Activated CD8-positive, alpha-beta T cell treated with anti-CD3 and anti-CD28 coated beads for 36 hours (primary cell): ENCODE results near the gene CDC42BPB. TPM values are rescaled to one million over a fixed set of nuclear protein-coding genes. Genes with fewer than 3 reads are reported as not detected.

Experiments
- ATAC-seq: fragments of 200-7000 bp; cut with Tn5 transposase; one replicate; pipeline ENCODE4 v1.10.0; 2021; ENCODE audit warnings: mild to moderate bottlenecking, moderate library complexity
- CTCF ChIA-PET: fragments of 350-600 bp; sonication (Branson Sonifier 250); formaldehyde crosslinking; loops from one replicate; lab custom pipeline; 2021; ENCODE audit warnings: antibody characterized with exemption; lab: Charles Lee
- POLR2A ChIA-PET: fragments of 350-600 bp; sonication (Branson Sonifier 250); formaldehyde crosslinking; loops from one replicate; lab custom pipeline; 2021; ENCODE audit warnings: antibody characterized with exemption; lab: Charles Lee
- DNase-seq: peaks from one replicate; pipeline ENCODE4 v3.0.0-alpha.2; 2020
- H3K27ac Mint-ChIP-seq: one replicate; pipeline ENCODE4 v1.8.0; 2021; ENCODE audit warnings: mild to moderate bottlenecking, mixed read lengths
- H3K27me3 Mint-ChIP-seq: one replicate; pipeline ENCODE4 v1.8.0; 2021; ENCODE audit warnings: mixed read lengths
- H3K36me3 Mint-ChIP-seq: one replicate; pipeline ENCODE4 v1.8.0; 2021; ENCODE audit warnings: low read depth, mixed read lengths
- H3K4me1 Mint-ChIP-seq: one replicate; pipeline ENCODE4 v1.8.0; 2021; ENCODE audit warnings: low read depth, mixed read lengths
- H3K4me3 Mint-ChIP-seq: one replicate; pipeline ENCODE4 v1.8.0; 2021; ENCODE audit warnings: mild to moderate bottlenecking, moderate library complexity, mixed read lengths
- H3K9me3 Mint-ChIP-seq: one replicate; pipeline ENCODE4 v1.8.0; 2021; ENCODE audit warnings: mixed read lengths
- CTCF ChIP-seq: fragments of 200-600 bp; IDR thresholded peaks from one replicate; pipeline ENCODE4 v1.8.0; 2022; ENCODE audit warnings: antibody characterized with exemption, mild to moderate bottlenecking
- intact Hi-C: fragments of 100-400 bp; cut with micrococcal nuclease; formaldehyde crosslinking; loops from one replicate; pipeline ENCODE4 v1.10.0; 2022
- total RNA-seq, 2 experiments: library from RNA; stranded (reverse); gene quantifications; one replicate each; pipeline ENCODE4 v1.2.3, GENCODE V29; 2021

Gene CDC42BPB
- total RNA-seq, 2 experiments from 2014 or later = 0.72 to 0.96 TPM

GRCh38 chr14:102930138-102930752, 127.1 kb downstream of the CDC42BPB start:
- no peak for TF ChIP-seq CTCF
- H3K9me3 Mint-ChIP-seq = no peaks in the 10 kb centered on the region
- CTCF ChIA-PET = interaction anchor here (1.1 kb wide), 2 partner anchors 8 to 12 kb away, joined by 3 read pairs; partner anchors contain the start of gene AMN
- POLR2A ChIA-PET = interaction anchor here (1.0 kb wide), 1 partner anchor 221 kb away, joined by 3 read pairs; no protein-coding TSS in a partner anchor
- no peak overlapping the region for H3K27ac Mint-ChIP-seq
- intact Hi-C loops = no loop called here
- peaks cover 3% of the 10 kb centered on the region for H3K4me1 Mint-ChIP-seq
- no peaks in the 10 kb centered on the region for H3K36me3 Mint-ChIP-seq
- H3K4me3 Mint-ChIP-seq = no peak overlapping the region
- no peak for DNase-seq
- ATAC-seq = no peak
- H3K27me3 Mint-ChIP-seq = peaks cover 19% of the 10 kb centered on the region

- H3K27ac Mint-ChIP-seq = no peak overlapping the region
- DNase-seq = no peak
- H3K4me3 Mint-ChIP-seq = no peak overlapping the region
- ChIA-PET POLR2A (no interaction called here), CTCF (no interaction called here)
- peaks cover 20% of the 10 kb centered on the region for H3K27me3 Mint-ChIP-seq
- no peak for ATAC-seq
- no peak for TF ChIP-seq CTCF
- intact Hi-C loops = no loop called here
- no peaks in the 10 kb centered on the region for H3K36me3 Mint-ChIP-seq
- H3K9me3 Mint-ChIP-seq = no peaks in the 10 kb centered on the region
- H3K4me1 Mint-ChIP-seq = peaks cover 3% of the 10 kb centered on the region
These were observed 127.9 kb downstream of the CDC42BPB start for GRCh38 chr14:102929241-102930137.

- peak; percentile 95 for ATAC-seq
- intact Hi-C loops = no loop called here
- POLR2A ChIA-PET = no interaction called here
- Mint-ChIP-seq H3K4me1 (peaks cover 7% of the 10 kb centered on the region), H3K4me3 (peak overlapping the region; percentile 57), H3K27ac (no peak overlapping the region), H3K27me3 (peaks cover 26% of the 10 kb centered on the region), H3K36me3 (no peaks in the 10 kb centered on the region), H3K9me3 (no peaks in the 10 kb centered on the region)
- TF ChIP-seq CTCF = no peak
- CTCF ChIA-PET = interaction anchor here (1.1 kb wide), 1 partner anchor 234 kb away, joined by 3 read pairs; no protein-coding TSS in a partner anchor
- peak; percentile 84 for DNase-seq
These were observed 128.7 kb downstream of the CDC42BPB start for GRCh38 chr14:102928412-102929240.

GRCh38 chr14:102927878-102928411, 129.4 kb downstream of the CDC42BPB start:
- H3K4me3 Mint-ChIP-seq = peak overlapping the region; percentile 57
- ATAC-seq (peak; percentile 18), DNase-seq (no peak)
- H3K27ac Mint-ChIP-seq = no peak overlapping the region
- H3K36me3 Mint-ChIP-seq = no peaks in the 10 kb centered on the region
- H3K4me1 Mint-ChIP-seq = peaks cover 10% of the 10 kb centered on the region
- TF ChIP-seq CTCF = no peak
- POLR2A ChIA-PET = no interaction called here
- intact Hi-C loops = no loop called here
- no peaks in the 10 kb centered on the region for H3K9me3 Mint-ChIP-seq
- peaks cover 29% of the 10 kb centered on the region for H3K27me3 Mint-ChIP-seq
- CTCF ChIA-PET = interaction anchor here (1.1 kb wide), 1 partner anchor 233 kb away, joined by 3 read pairs; no protein-coding TSS in a partner anchor
